ENCODE measurements around the gene SMIM22.

The SMIM22 gene

GRCh38 chr16:4828567-4829321 is 33.6 kb downstream of the SMIM22 start:
- no peak for DNase-seq

- DNase-seq = no peak
Observed at GRCh38 chr16:4830408-4830807, 35.2 kb downstream of the SMIM22 start.

GRCh38 chr16:4831616-4832015 is 36.4 kb downstream of the SMIM22 start:
- no peak for DNase-seq

- DNase-seq = no peak
Observed at GRCh38 chr16:4832698-4833343, 37.7 kb downstream of the SMIM22 start.

GRCh38 chr16:4833584-4833983 is 38.4 kb downstream of the SMIM22 start:
- no peak for DNase-seq

- DNase-seq = no peak
Observed at GRCh38 chr16:4836727-4837126, 41.6 kb downstream of the SMIM22 start.

GRCh38 chr16:4837733-4838501 is 42.7 kb downstream of the SMIM22 start:
- no peak for DNase-seq

GRCh38 chr16:4839942-4840341 is 44.8 kb downstream of the SMIM22 start:
- DNase-seq = no peak

GRCh38 chr16:4840984-4841383 is 45.8 kb downstream of the SMIM22 start:
- no peak for DNase-seq

All from stimulated activated CD4-positive, alpha-beta T cell treated with anti-CD3 and anti-CD28 coated beads, Interleukin-4, amount 100 ng/mL, for 24 hours (primary cell).